NAMALWA (cell line): Measurements from ENCODE around the gene PCP2.

Source experiments
- DNase-seq: peaks from one replicate; pipeline ENCODE4 v3.0.0-alpha.2; 2015; ENCODE audit warnings: low spot score

PCP2 gene

GRCh38 chr19:7661744-7662538 is 28.4 kb upstream of the PCP2 start:
- DNase-seq: no peak

DNA sequence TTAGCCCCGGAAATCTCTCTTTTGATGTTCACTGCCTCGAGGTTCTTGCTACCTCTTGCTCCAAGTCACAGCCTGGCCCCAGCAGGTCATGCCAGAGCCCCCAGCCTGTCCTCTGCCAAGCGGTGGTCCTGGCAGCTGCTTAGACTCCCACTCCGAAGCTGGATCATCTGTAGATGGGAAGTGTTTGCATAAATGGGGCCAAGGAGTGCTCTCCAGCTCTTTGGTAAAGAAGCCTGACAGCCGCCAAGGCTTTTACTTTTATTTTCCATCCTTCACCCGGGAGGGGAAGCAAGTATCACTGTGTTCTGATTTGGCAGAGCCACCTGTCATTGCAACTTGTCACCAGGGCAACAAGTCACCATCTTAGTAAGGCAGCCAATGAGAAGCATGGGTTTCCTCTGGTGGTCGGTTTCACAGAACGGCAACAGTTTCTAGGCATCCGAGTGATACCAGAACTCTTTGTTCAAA is 24.7 kb upstream of the PCP2 start:
- peak; percentile 95 for DNase-seq

- DNase-seq: no peak
These were observed 23.7 kb upstream of the PCP2 start for GRCh38 chr19:7657131-7657751.

GRCh38 chr19:7655581-7655980 is 22.1 kb upstream of the PCP2 start:
- no peak for DNase-seq

GRCh38 chr19:7654401-7654800 is 20.9 kb upstream of the PCP2 start:
- DNase-seq: no peak

DNA sequence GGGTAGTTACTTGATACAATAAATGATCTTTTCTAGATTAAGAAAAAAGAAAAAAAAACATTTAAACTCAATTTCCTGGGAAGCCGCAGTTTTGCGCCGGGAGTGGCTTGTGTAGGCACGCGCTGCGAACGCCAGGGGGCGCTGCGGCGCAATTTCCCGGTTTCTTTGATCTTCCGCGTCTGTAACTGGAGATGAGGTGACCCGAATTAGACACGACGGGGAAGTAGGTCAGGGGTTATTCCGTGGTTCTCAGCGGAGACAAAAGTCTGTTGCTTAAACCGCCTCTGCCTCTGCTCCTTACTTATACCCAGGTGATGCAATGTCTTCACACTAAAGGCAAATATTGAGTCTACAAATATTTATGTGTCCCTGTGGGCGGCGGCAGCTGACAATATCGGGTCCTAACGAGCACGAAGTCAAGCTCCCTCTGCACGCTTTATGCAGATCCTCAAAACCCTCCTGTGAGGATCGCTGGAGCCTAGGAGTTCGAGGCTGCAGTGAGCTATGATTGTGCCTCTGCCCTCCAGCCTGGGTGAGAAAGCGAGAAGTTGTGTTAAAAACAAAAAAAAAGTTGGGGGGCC is 18.6 kb upstream of the PCP2 start:
- DNase-seq: peak; percentile 84

GRCh38 chr19:7650148-7650547 is 16.6 kb upstream of the PCP2 start:
- no peak for DNase-seq

DNA sequence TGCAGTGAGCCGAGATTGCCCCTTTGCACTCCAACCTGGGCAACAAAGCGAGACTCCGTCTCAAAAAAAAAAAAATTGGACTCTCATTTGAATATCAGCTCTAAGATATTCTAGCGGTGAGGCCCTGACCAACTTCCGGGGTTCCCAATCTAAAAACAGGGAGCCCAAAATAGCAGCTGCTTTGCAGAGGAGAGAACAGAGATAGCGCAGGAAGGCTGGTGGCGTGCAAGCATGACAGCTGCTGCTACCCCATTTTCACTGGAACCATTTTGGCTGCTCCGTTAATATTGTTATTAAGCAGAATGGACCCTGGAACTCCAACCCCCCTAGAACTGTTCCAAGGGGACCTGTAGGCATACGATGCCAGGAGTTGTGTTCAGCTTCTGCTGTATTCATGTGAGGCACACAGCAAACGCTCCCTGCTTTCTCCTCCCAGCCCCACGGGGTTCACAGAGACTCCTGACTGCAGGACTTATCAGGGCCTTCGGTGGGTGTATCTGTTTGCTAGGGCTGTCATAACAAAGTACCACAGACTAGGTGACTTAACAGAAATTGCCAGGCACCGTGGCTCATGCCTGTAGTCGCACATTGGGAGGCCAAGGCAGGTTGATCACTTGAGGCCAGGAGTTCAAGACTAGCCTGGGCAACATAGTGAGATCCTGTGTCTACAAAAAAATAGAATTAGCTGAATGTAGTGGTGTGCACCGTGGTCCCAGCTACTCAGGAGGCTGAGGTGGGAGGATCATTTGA is 14.9 kb upstream of the PCP2 start:
- DNase-seq: no peak

- DNase-seq: no peak
These were observed 13.6 kb upstream of the PCP2 start for GRCh38 chr19:7647156-7647555.

DNA sequence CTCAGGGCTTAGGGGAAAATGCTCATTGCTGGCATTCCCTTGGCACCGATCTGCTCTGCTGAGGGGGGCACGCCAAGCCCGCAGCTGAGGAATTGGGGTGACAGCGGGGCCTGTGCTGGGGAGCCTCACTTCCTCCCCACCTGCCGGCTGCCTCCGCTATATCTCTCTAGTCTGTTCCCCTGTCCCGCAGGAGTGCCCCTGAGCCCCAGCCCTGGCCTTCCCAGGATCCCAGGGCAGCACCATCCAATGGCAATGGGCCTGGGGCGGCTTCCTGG is 12.8 kb upstream of the PCP2 start:
- DNase-seq: no peak

GRCh38 chr19:7645656-7646425 is 12.3 kb upstream of the PCP2 start:
- no peak for DNase-seq

DNA sequence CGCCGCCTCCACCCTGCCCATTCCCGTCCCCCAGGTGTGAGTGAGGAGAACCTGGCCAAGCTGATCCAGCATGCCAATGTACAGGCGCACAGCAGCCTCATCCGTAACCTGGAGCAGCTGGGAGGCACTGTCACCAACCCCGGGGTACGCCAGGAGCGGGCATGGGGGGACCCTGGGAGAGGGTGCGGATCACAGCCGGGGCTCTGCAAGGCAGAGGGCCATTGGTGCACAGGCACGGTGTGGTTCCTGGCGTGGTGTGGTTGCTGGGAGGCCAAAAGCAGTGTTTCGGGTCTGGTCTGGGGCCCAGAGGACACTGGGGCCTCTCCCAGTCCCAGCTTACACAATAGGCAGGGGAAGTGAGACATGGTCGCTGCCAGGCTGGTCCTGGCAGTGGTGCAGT is 11.6 kb upstream of the PCP2 start:
- DNase-seq: no peak

DNA sequence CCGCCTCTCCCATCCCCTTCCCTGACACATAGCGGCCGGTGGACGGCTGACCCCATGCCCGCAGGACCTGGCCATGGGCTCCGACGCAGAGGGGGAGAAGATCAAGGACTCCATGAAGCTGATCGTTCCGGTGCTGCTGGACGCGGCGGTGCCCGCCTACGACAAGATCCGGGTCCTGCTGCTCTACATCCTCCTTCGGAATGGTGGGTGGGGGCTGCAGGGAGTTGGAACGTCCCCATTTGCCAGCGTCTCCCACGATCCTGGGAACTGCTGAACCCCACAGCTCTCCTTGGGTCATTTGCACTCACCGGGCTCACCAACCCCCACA is 11.0 kb upstream of the PCP2 start:
- DNase-seq: no peak

GRCh38 chr19:7643629-7644549 is 10.4 kb upstream of the PCP2 start:
- DNase-seq: peak; percentile 86

DNA sequence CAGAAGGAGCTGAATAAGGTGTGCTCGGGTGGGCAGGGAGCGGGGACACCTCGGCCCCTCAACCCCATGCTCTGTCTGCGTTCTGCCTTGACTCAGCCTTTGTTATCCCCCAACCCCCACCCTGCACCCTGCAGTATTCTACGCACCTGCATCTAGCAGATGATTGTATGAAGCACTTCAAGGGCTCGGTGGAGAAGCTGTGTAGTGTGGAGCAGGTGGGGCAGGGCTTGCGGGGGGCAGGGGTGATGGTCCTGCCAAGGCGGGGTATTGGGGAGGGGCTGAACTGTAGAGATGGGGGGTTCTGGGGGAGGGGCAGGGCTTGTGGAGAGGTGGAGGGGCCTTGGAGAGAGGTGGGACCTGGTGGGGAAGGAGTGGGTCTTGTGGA is 9.5 kb upstream of the PCP2 start:
- DNase-seq: peak; percentile 44

GRCh38 chr19:7642295-7643030 is 8.9 kb upstream of the PCP2 start:
- DNase-seq: no peak

DNA sequence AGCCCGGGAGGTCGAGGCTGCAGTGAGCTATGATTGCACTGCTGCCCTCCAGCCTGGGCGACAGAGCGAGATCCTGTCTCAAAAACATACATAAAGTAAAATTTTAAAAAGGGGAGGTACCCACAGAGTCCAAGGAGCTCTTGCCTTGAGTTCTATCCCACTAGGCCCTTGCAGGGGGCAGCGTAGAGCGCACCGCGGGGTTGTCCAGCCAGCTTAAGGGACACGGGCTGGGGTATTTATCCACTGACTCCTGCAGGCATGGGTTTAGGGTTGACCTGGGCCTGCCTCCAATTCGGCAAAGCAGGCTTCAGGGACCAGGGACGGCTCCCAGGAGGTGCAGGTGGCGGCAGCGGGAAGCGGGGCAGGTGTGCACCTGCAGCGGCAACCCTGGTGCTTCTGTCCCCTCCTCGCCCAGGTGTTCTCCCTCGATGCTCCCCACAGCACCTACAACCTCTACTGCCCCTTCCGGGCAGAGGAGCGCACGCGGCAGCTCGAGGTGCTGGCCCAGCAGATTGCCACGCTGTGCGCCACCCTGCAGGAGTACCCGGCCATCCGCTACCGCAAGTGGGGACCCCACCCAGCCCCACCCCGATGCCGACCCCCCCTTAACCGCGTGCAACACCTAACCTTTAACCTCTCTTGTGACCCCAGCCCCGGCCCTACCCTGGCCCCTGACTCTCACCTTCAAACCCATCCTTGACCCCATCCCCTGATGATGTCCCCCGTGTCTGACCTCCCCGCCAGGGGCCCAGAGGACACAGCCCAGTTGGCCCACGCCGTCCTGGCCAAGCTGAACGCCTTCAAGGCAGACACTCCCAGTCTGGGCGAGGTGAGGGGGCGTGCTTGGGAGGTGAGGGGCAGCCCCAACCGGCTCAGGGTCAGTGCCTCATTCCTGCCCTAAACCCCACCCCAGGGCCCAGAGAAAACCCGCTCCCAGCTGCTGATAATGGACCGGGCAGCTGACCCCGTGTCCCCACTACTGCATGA is 8.1 kb upstream of the PCP2 start:
- DNase-seq: peak; percentile 55

- DNase-seq: no peak
These were observed 7.3 kb upstream of the PCP2 start for GRCh38 chr19:7640803-7641202.

DNA sequence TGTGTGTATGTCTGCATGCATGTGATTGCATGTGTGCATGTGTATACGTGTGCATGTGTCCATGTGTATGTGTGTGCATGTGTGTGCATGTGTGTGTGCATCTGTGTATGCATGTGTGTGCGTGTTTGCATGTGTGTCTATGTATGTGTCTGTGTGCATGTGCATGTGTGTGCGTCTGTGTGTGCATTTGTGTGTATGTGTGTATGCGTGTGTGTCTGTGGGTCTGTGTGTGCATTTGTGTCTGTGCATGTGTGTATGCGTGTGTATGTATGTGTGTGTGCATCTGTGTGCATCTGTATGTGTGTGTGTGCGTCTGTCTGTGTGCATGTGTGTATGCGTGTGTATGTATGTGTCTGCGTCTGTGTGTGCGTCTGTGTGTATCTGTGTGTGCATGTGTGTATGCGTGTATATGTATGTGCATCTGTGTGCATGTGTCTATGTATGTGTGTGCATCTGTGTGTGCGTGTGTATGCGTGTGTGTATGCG is 6.4 kb upstream of the PCP2 start:
- DNase-seq: no peak
